Medulla oblongata (tissue), 1 donor: ENCODE results near the gene TCF21.
"Not testable (repeated sequence)": the region's sequence is repeated elsewhere in the genome, so short reads cannot be mapped to it uniquely, and the experiment has no call there.

Source experiments
- DNase-seq: peaks from one replicate; pipeline ENCODE4 v3.0.0-alpha.2; 2015; ENCODE audit errors: extremely low spot score

The TCF21 gene

DNA sequence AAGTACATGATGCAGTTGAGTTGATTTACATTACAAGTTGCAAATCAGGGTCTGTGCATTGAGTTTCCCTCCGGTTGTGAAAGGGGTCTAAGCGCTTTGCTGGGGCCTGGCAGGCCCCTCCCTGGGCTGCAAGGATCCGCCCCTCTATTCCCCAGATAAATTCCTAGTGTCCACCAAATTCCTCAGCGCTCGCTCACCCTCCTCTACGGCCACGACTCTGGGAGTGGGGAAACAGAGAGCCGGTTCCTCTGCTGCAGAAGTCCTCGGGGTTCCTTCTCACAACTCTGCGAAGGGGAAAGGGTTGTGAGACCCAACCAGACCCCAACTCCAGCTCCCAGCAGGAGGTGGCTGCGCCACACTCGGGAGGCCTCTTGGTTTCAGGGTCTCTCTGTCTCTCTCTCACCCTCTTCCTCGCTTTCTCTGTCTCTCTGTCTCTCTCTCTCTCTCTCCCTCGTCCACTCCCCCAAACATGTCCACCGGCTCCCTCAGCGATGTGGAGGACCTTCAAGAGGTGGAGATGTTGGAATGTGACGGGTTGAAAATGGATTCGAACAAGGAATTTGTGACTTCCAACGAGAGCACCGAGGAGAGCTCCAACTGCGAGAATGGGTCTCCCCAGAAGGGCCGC, at the start of gene TCF21:
TSS of gene TCF21 (plus strand) at position 185 of the 628 bp plus-strand sequence. CDS start at position 470, 285 bp downstream.
- DNase-seq = no peak

DNA sequence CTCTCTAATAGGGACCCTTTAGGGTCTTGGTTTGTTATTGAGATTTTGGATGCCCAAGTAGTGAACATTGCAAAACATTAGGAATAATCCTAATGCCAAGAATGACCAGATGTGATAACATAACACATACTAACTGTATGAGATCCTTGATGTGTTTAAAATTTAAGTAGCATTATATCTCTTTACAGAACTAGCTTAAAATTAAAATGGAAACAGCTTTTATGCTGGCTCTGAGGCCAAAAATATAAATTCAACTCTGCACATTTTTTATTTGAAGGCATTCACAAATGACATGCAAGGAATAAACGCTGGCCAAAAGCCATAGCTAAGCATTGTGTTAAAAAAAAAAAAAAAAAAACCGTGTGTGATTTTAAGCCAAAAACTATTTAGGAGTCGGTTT, 47.7 kb upstream of the TCF21 start:
- DNase-seq = no peak

DNA sequence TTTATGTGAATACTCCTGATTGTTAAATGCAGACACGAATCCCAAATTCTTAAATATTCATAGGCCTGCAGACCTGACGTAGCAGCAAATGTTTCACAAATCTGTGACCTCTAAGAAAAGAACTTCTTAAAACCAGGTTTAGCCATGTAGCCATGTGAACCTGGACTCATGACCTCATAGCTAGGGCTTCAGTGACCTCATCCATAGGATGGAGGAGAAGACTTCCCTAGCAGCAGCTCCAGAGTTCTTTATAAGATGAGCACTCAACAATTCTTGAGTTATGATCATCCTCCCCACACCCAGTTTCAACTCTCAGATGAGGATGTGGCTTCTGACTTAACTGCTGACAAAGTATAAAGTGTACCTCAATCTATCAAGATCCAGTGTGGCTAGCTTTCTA, 45.8 kb upstream of the TCF21 start:
- DNase-seq = no peak

DNA sequence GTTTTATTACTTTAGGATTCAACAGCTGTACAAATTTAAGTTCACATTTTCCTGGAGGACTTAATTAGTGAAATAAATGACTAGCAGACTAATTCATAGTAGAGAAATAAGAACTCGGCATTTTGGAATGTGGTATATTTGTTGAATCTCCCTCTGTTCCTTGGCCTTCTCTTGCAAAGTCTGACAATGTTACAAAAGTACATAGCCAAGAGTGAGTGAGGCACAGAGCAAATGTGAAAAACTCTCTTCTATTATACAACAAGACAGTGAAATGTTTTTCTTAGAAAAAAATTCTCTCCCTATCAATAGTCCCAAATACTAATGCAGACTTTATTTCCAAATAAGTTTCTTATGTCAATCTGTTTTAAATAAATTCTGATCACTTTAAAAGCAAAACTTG, 44.2 kb upstream of the TCF21 start:
- no peak for DNase-seq

DNA sequence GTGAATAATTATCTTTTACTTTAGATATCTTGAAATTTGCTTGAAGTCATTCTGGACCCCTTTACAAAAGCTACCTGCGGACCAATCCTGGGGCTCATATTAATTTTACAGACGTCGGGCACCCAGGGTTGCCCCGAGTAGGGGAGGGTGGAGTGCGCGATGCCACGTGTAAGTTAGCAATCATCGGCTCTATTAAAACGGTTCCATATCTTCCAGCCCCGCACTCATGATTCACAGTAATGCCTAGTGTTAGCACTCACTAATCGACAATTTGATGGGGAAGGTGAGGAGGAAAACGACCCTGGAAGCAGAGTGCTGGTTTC, 34.9 kb upstream of the TCF21 start:
- no peak for DNase-seq

DNA sequence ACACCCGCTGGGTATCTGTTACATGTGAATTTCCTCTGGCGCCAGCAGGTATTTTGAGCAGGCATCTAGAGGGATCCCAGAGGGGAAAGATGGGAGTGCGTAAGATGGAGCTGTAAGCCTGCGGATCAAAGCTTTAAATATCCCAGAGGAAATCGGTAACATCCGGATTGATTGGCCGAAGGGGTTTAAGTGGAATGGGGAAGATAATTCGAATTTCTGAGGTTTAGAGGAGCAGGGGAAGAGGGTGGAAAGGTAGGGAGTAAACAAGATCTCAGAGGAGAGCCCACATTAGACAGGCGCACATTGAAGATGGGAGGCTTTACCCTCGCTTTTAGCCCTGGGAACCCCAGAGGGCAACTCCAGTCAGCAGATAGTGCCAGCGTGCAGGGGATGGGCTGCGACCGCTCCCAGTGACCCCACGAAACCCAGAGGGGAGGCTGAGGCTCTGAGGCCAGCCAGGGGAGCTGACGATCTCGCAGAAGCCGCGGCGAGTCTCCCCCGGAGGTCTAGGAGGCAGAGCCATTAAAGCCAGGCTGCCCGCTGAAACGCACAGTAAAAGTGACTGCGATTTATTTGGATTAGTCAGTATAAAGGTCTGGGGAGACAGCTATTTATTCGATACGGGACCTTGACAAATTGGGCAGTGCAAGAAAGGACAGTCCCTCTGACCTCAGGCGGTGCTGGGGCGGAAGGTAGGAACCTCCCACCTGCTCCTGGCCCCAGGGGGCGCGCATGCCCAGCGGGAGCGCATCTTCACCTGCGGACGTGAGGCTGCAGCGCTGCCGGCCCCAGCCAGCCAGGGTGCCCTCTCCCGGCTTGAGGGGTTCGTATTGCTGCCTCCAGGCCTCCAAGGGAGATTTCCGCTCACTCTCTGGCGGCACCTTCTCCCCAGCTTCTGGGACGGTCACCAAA, 34.3 kb upstream of the TCF21 start:
- DNase-seq = no peak

DNA sequence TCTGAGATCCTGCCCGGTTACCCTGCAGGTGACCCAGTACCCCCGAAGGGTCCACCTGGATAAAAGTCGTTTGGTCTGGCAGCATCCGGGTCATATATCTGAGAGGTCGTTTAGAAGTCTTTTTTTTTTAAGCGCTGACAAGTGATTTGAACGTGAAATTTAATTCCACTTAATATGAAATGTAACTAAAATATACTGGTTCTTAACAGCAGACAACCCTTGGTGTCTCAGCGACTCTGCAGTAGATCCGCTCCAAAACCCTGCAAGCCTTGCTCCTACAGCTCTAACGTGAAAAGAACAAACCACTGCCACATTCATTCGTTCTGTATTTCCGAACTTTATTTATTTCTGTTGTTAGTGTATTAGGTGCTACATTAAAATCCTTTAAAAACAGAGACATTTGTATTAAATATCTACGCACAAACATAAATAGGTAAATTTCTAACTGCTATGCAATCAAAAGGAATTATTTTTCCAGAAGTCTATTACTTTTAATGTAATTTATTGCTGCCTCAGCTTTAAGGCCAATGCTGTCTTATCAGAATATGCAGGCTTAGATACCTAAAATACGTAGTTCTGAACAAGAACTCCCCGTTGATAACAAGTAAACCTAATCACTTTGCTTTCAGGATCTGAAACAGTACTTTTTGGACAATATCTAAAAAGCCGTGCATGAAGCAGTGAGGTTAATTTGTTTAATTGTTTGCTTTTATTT, 33.5 kb upstream of the TCF21 start:
- DNase-seq = no peak

DNA sequence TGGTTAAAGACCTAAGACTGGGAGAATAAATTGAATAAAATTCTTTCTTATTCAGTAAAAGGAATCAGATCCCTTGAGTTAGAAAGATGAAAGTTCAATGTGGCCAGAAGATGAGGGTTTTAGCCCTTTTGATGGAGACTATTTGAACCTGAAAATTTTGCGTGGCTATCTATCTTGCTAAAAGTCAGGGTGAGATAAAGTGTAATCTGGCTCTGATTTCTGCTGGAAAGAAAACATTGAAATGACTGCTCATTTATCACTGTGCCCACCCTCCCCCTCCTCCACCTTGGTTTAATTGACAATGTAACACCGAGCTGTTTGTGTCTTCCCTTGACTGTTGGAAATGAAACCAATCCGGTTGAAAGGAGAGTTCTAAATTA, 32.9 kb upstream of the TCF21 start:
- DNase-seq = no peak

DNA sequence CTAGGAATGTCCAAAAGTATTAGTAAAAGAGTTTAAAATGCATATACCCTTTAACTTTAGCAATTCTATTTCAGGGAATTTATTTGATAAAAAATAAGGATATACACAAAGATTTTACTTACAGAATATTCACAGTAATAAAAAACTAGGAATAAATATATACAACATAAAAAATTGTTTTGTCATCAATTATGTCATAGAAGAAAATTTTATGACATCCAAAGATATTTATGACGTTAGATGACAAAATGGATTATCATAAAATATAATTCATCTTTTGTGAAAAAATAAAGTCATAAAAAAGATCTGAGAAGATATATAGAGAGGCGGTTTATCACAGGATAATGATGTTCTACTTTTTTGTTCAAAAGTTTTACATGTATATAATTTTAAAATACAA, 32.0 kb upstream of the TCF21 start:
- no peak for DNase-seq

DNA sequence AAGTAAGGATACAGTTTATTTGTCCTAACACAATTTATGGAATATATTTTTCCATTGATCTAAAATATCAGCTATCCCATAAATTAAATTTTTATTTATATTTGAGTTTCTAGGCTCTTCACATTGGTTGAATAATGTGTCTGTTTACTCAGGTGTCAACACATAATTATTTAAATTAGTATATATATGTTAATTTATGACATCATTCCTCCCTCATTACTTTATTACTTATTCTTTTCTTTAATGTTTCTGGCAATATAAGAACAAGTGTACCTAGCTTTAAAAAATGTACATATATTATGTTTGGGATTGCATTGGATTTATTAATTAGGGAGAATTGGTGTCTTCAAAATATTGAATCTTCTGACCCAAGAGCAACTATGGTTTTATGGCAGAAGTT, 31.2 kb upstream of the TCF21 start:
- DNase-seq = no peak

DNA sequence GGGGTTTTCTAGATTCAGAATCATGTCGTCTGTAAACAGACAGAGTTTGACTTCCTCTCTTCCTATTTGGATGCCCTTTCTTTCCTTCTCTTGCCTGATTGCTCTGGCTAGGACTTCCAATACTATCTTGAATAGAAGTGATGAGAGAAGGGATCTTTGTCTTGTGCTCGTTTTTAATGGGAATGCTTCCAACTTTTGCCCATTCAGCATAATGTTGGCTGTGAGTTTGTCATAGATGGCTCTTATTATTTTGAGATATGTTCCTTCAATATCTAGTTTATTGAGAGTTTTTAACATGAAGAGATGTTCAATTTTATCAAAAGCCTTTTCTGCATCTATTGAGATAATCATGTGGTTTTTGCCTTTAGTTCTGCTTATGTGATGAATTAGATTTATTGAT, 27.6 kb upstream of the TCF21 start:
- not testable (repeated sequence) for DNase-seq

DNA sequence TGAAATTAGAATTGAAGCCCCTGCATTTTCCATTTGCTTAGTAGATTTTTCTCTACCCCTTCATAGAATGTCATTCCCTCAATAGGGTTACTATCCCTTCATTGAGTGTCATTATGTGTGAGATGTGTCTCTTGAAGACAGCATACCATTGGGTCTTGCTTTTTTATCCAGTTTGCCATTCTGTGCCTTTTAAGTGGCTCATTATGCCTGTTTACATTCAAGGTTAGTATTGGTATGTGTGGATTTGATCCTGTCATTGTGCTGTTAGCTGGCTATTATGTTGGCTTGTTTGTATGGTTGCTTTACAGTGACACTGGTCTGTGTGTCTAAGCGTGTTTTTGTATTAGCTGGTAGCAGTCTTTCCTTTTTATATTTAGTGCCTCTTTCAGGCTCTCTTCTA, 25.7 kb upstream of the TCF21 start:
- DNase-seq = no peak

DNA sequence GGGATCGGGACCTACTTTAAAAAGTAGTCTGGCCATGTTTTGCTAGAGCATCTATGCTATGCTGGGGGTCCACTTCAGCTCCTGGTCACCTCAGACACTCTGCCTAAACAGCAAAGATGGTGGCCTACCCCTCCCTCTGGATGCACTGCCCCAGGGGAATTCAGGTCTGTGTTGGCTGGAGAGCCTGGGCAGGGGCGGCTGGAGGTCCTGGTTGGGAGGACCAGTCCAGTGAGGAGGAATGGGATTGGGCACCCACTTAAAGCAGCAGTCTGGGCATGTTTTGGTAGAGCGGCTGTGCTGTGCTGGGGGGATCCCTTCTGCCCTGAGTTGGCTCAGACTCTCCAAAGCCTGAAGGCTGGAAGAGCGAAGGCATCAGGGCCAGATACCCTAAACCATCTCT, 23.2 kb upstream of the TCF21 start:
- no peak for DNase-seq

DNA sequence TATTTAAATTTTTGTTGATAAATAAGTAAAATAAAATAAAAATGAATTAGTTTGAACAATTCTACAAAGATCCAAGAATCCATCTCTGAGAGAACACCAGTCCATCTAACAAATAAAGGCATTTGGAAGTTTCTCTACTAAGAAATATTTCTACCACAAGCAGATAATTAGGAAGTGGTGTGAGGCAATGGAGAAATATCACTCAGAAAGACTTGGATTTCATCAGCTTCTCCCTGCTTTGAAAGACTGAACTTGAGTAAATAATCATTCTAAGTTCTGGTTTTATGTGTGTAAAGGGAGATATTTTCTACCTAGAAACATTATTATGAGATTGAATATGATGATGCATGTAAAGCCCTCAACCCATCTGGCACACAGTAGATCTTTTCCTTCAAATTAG, 17.8 kb upstream of the TCF21 start:
- no peak for DNase-seq

DNA sequence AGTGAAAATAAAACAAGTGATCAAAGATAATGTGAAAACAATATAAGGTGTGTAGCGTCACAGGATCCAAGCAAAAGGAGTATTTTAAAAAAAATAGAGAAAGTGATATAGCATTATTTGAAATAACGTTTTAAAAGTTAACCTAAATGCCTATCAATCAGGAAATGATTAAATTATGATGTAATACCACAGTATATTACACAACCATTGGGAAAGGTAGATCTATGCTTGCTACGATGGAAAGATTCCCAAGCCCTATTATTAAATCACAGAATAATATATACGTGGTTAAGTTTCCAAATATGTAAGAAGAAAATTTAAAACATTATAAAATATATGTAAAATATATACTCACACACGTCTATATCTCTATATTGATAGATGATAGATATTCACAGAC, 15.4 kb upstream of the TCF21 start:
- DNase-seq = no peak

DNA sequence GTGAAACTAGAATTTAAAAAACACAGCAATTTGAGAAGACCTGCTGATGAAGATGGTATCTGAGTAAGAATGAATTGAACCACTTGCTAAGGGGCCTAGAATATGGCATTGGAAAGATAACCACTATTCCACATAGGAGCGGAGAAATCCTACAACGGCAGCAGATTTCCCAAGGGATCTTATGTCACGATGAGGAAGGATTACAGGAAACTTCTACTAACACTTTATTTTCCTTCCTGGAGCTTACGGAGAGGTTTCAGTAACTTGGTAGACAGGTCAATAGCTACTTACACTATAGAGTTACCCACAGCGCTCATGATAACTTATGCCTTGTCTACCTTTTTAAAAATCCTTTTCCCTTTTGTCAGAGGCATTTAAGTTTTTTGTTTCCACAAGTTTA, 11.8 kb upstream of the TCF21 start:
- no peak for DNase-seq

DNA sequence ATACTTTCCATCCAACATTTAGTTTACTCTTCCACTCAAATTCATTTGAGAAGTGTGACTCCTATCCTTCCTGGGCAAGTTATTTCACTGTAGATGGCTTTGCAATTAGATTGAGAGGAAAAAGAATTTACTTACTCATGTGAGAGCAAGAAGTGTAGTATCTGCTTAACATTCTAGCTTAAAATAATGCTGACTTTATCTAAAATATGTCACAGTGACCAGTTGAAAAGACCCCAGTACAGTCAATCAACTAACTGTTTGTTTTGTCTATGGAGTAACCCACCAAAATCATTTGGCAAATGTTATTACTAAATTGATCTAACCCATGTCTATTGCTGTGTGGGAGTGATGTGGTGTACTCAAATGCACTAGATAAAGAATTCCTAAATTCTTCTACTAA, 8.9 kb upstream of the TCF21 start:
- no peak for DNase-seq

DNA sequence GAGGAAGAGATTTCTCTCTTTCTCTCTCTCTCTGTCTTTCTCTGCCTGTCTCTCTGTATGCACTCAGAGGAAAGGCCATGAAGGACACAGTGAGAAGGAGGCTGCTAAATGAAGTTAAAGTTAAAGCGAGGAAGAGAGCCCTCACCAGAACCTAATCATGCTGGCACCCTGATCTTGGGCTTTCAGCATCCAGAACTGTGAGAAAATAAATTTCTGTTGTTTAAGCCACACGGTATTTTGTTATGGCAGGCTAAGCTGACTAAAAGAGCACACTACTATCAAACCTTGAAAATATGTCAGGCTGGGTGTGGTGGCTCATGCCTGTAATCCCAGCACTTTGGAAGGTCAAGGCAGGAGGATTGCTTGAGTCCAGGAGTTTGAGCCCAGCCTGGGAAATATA, 8.0 kb upstream of the TCF21 start:
- no peak for DNase-seq

DNA sequence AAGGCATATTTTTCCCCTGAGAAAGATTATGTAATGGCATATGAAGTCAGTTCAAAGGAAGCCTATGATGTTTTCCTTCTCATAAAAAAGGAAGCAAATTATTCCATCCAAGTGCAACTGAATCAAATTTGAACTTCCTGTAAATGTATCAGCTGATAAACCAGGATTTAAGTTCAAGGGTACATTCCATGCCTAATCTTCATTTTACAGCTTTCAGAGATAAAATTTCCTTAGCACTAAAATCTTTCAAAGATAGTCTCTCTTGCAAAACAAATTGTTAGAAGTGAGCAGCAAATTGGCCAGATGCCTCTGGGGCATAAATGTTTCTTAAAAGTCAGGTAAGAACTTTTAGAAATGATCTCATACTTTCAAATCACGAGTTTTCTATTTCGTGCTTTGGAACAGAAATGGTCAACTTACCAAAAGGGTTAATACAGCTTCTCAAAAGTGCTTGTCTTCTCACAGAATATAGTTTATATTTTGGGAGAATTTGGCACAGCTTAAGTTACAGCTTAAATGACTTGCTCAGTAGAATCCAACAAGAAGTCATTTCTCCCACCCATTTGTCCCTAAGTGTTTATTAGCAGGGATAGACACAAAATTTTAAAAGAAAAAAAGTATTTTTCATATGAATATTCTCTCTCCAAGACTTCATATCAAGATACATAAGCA, 2.7 kb upstream of the TCF21 start:
- no peak for DNase-seq

DNA sequence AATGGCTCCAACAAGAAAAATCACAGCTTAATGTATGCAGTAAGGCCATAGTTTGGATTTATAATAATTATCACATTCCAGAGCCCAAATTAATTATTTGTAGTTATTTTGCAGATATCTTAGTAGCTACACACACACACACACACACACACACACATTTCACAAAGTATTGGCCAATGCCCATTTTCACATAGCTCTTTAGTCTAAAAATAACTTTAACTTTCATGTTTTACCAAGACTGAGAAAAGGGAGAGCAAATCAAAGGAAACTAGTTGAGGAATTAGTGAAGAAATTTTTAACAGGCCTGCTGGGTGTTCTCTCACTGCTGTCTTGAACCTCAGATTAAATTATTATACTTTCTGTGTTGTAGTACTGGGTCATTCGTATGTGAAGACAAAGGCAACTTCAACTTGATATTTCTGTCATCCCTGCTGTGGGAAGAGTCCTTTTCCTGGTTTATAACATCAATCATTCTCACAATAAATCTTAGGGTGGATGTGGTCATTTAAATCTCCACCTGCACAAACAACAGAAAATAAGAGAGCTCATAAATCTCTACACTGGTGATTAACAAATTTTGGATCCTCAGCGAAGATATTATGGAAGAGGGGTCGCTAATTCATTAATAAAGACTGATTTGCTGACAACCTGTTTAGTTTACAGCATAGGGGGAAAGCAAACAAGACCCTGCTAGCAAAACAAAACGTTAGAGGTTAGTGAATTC, 1.6 kb upstream of the TCF21 start:
- DNase-seq = no peak

DNA sequence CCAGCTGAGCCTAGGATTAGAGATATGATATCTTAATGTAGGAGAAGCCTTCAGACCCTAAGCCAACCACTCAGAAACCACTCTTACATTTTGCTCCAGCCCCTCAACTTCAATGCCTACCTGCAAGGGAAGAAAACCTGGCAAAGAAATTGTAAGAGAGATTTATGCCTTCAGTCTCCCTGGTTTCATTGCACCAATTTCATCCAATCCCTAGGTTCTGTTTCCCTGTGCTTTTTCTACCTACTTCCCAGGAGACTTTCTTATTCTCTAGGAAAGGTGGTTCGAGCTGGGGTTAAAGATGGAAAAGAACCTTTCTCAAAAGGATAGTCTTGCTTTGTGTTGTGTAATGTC, 1.1 kb upstream of the TCF21 start:
- no peak for DNase-seq
